ENCODE measurements around the gene RAP1GDS1. TPM values are rescaled to one million over a fixed set of nuclear protein-coding genes. Genes with fewer than 3 reads are reported as not detected.

The RAP1GDS1 gene
- total and polyA plus RNA-seq, 2 of the 13 experiments (the other 11 are each of a cell fraction or from before 2014, with no cell fraction given) = 19.3 to 42.5 TPM

GRCh38 chr4:98253499-98253898 is 7.7 kb upstream of the RAP1GDS1 start (continued):
- 0 out of 2 replicates have a peak, but pooled peaks have one; percentile 20 for TF ChIP-seq GATAD2A (CRISPR knock-in tag; IDR thresholded peaks at IDR 0.05)
- no peak for TF ChIP-seq PPARG (CRISPR knock-in tag; conservative IDR thresholded peaks at IDR 0.05)
- no peak for TF ChIP-seq SUZ12 (IDR thresholded peaks at IDR 0.05; ENCODE audit: low read depth, low read length)
- peak; percentile 82 for TF ChIP-seq HNF4A (CRISPR knock-in tag; IDR thresholded peaks at IDR 0.05)
- TF ChIP-seq ZBTB7B (CRISPR knock-in tag; IDR thresholded peaks at IDR 0.05) = no peak
- no peak for TF ChIP-seq ZNF17 (CRISPR knock-in tag; IDR thresholded peaks at IDR 0.05)
- TF ChIP-seq, protein P1, sequence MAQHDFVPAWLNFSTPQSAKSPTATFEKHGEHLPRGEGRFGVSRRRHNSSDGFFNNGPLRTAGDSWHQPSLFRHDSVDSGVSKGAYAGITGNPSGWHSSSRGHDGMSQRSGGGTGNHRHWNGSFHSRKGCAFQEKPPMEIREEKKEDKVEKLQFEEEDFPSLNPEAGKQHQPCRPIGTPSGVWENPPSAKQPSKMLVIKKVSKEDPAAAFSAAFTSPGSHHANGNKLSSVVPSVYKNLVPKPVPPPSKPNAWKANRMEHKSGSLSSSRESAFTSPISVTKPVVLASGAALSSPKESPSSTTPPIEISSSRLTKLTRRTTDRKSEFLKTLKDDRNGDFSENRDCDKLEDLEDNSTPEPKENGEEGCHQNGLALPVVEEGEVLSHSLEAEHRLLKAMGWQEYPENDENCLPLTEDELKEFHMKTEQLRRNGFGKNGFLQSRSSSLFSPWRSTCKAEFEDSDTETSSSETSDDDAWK (CRISPR knock-in tag; IDR thresholded peaks at IDR 0.05) = no peak
- no peak for TF ChIP-seq ZNF878 (CRISPR knock-in tag; IDR thresholded peaks at IDR 0.05)
- no peak for TF ChIP-seq SETDB1 (CRISPR knock-in tag; IDR thresholded peaks at IDR 0.05; ENCODE audit: borderline replicate concordance)
- TF ChIP-seq HHEX (CRISPR knock-in tag; IDR thresholded peaks at IDR 0.05) = no peak
- TF ChIP-seq ZFP1 (CRISPR knock-in tag; IDR thresholded peaks at IDR 0.05) = no peak
- TF ChIP-seq, protein P2, sequence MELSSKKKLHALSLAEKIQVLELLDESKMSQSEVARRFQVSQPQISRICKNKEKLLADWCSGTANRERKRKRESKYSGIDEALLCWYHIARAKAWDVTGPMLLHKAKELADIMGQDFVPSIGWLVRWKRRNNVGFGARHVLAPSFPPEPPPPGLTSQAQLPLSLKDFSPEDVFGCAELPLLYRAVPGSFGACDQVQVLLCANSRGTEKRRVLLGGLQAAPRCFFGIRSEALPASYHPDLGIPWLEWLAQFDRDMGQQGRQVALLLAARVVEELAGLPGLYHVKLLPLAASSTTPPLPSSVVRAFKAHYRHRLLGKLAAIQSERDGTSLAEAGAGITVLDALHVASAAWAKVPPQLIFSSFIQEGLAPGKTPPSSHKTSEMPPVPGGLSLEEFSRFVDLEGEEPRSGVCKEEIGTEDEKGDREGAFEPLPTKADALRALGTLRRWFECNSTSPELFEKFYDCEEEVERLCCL (CRISPR knock-in tag; IDR thresholded peaks at IDR 0.05; ENCODE audit: borderline replicate concordance) = no peak
- no peak for TF ChIP-seq TEF (CRISPR knock-in tag; IDR thresholded peaks at IDR 0.05)
- TF ChIP-seq SP5 (CRISPR knock-in tag; IDR thresholded peaks at IDR 0.05; ENCODE audit: borderline replicate concordance, low read depth) = no peak
- no peak for TF ChIP-seq TRIM24 (CRISPR knock-in tag; IDR thresholded peaks at IDR 0.05)
- no peak for TF ChIP-seq KMT2A (CRISPR knock-in tag; IDR thresholded peaks at IDR 0.05)
- no peak for TF ChIP-seq ARHGAP35 (CRISPR knock-in tag; IDR thresholded peaks at IDR 0.05; ENCODE audit: borderline replicate concordance)
- TF ChIP-seq, protein P3, sequence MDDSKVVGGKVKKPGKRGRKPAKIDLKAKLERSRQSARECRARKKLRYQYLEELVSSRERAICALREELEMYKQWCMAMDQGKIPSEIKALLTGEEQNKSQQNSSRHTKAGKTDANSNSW (CRISPR knock-in tag; IDR thresholded peaks at IDR 0.05; ENCODE audit: borderline replicate concordance) = no peak
- TF ChIP-seq TERF1 (CRISPR knock-in tag; IDR thresholded peaks at IDR 0.05) = no peak
- TF ChIP-seq ZNF616 (CRISPR knock-in tag; IDR thresholded peaks at IDR 0.05; ENCODE audit: low read depth) = no peak
- no peak for TF ChIP-seq PLRG1 (conservative IDR thresholded peaks at IDR 0.05)
- no peak for TF ChIP-seq RFXAP (CRISPR knock-in tag; IDR thresholded peaks at IDR 0.05; ENCODE audit: borderline replicate concordance)
- no peak for TF ChIP-seq NFYC (CRISPR knock-in tag; IDR thresholded peaks at IDR 0.05)
- TF ChIP-seq ZNF766 (CRISPR knock-in tag; IDR thresholded peaks at IDR 0.05; ENCODE audit: borderline replicate concordance) = no peak

Measured in HepG2 (cell line).